GM12878 (cell line): ENCODE results near the gene QSOX2. TPM values are rescaled to one million over a fixed set of nuclear protein-coding genes. Genes with fewer than 3 reads are reported as not detected.

Experiments
- ATAC-seq: fragments of 200-7000 bp; cut with Tn5 transposase; 3 replicates; pipeline ENCODE4 v1.9.1; 2020; ENCODE audit warnings: mild to moderate bottlenecking, moderate library complexity
- BruUV-seq: library from RNA; stranded (reverse); fragments of 400-500 nt; replicated peaks from 2 replicates; lab custom pipeline; 2021; lab: Mats Ljungman, UMichigan
- CTCF ChIA-PET: fragments of 300-600 bp; sonication (Branson Sonifier 250); formaldehyde crosslinking; extraction: SDS; loops from one replicate; lab custom pipeline; 2021; ENCODE audit warnings: inconsistent platforms; lab: Yijun Ruan, JAX
- POLR2A ChIA-PET: fragments of 350-600 bp; formaldehyde crosslinking; extraction: SDS; loops from one replicate; lab custom pipeline; 2021; ENCODE audit warnings: inconsistent platforms; lab: Charles Lee
- RAD21 ChIA-PET: fragments of 300-600 bp; sonication (Branson Sonifier 250); formaldehyde crosslinking; loops from one replicate; lab custom pipeline; 2023; ENCODE audit warnings: antibody characterized with exemption; ENCODE audit not compliant: unreplicated experiment; lab: Charles Lee
- SMC1A ChIA-PET: fragments of 300-600 bp; sonication (Branson Sonifier 250); formaldehyde crosslinking; loops from one replicate; lab custom pipeline; 2023; ENCODE audit not compliant: unreplicated experiment, uncharacterized antibody; lab: Charles Lee
- DNase-seq: peaks from one replicate; pipeline ENCODE4 v3.0.0-alpha.2; 2011; ENCODE audit warnings: low read depth, low spot score
- FAIRE-seq: peaks from 3 replicates; lab custom pipeline; 2011; peaks lifted over from hg19 to GRCh38; lab: Jason Lieb, UNC
- H2AFZ ChIP-seq: 2 replicates; pipeline ENCODE4 v1.6.0; 2011; ENCODE audit warnings: low read depth, low read length, control low read depth; ENCODE audit not compliant: control insufficient read depth
- H3K27ac ChIP-seq: 2 replicates; pipeline ENCODE4 v1.5.1; 2011; ENCODE audit warnings: control low read depth; ENCODE audit not compliant: control insufficient read depth, insufficient read depth
- H3K27me3 ChIP-seq, 2 experiments: replicated peaks in 1 of 2; 2 replicates each; pipeline versions ENCODE4 v1.6.0 to v1.6.1; 2011; ENCODE audit warnings: low read length in 1 of 2; ENCODE audit not compliant: control insufficient read depth in 2 of 2, insufficient read depth in 2 of 2
- H3K36me3 ChIP-seq, 2 experiments: 2 replicates each; pipeline ENCODE4 v1.5.1; 2011; ENCODE audit warnings: low read length in 1 of 2; ENCODE audit not compliant: control insufficient read depth in 2 of 2, insufficient read depth in 2 of 2
- H3K4me1 ChIP-seq: 2 replicates; pipeline ENCODE4 v1.6.1; 2011; ENCODE audit warnings: mild to moderate bottlenecking, low read length, moderate library complexity, mixed read lengths; ENCODE audit not compliant: control insufficient read depth, insufficient read depth
- H3K4me2 ChIP-seq: 2 replicates; pipeline ENCODE4 v1.6.0; 2011; ENCODE audit warnings: control low read depth; ENCODE audit not compliant: control insufficient read depth, insufficient read depth
- H3K4me3 ChIP-seq: fragments of 200-600 bp; sonication (generic); 2 replicates; pipeline ENCODE4 v1.5.1; 2016
- H3K79me2 ChIP-seq: 2 replicates; pipeline ENCODE4 v1.6.0; 2011; ENCODE audit warnings: low read length; ENCODE audit not compliant: control insufficient read depth, insufficient read depth
- H3K9ac ChIP-seq: 2 replicates; pipeline ENCODE4 v1.8.0; 2011; ENCODE audit warnings: low read length, control low read depth, mixed read lengths; ENCODE audit not compliant: control insufficient read depth, insufficient read depth
- H3K9me3 ChIP-seq: replicated peaks from 3 replicates; pipeline ENCODE4 v1.5.1; 2011; ENCODE audit warnings: mild to moderate bottlenecking, low read length; ENCODE audit not compliant: control insufficient read depth, insufficient read depth
- H4K20me1 ChIP-seq: 2 replicates; pipeline ENCODE4 v1.6.0; 2011; ENCODE audit not compliant: control insufficient read depth, insufficient read depth
- BCL11A ChIP-seq: IDR thresholded peaks from 2 replicates; pipeline ENCODE4 v1.6.1; 2011; ENCODE audit warnings: low read depth, low read length
- E4F1 ChIP-seq: fragments of 450-650 bp; IDR thresholded peaks from 2 replicates; pipeline ENCODE4 v1.6.1; 2018; ENCODE audit warnings: borderline replicate concordance, mild to moderate bottlenecking; ENCODE audit not compliant: partially characterized antibody
- KLF5 ChIP-seq: fragments of 450-650 bp; IDR thresholded peaks from 2 replicates; pipeline ENCODE4 v1.6.1; 2014; ENCODE audit warnings: mild to moderate bottlenecking; ENCODE audit not compliant: partially characterized antibody
- NFYA ChIP-seq: IDR thresholded peaks from 2 replicates; pipeline ENCODE4 v1.6.1; 2011; ENCODE audit warnings: low read depth, mild to moderate bottlenecking, low read length, improper control_type of control experiment, borderline replicate concordance
- NFYB ChIP-seq: IDR thresholded peaks from 2 replicates; pipeline ENCODE4 v1.6.1; 2011; ENCODE audit warnings: low read depth, mild to moderate bottlenecking, low read length, improper control_type of control experiment, moderate library complexity; ENCODE audit not compliant: insufficient read depth
- SREBF1 ChIP-seq: IDR thresholded peaks from 2 replicates; pipeline ENCODE4 v1.6.1; 2012; ENCODE audit warnings: mild to moderate bottlenecking, low read length
- ZNF592 ChIP-seq: fragments of 450-650 bp; IDR thresholded peaks from 2 replicates; pipeline ENCODE4 v1.6.1; 2017; ENCODE audit warnings: mild to moderate bottlenecking, moderate library complexity
- WGBS: methylation state at CpG from one replicate; pipeline ENCODE4 v1.1.6; 2016; ENCODE audit warnings: low lambda C conversion rate; ENCODE audit not compliant: insufficient replicate concordance, insufficient coverage; ENCODE audit errors: missing lambda C conversion rate; 5-methylcytosine and 5-hydroxymethylcytosine counted together
- in situ Hi-C: fragments of 300-500 bp; cut with MboI; formaldehyde crosslinking; loops from 9 replicates; pipeline ENCODE4 v1.14.3; 2018; ENCODE audit warnings: mixed read lengths
- intact Hi-C: fragments of 100-400 bp; cut with micrococcal nuclease; formaldehyde crosslinking; loops from one replicate; pipeline ENCODE4 v1.14.2; 2022; ENCODE audit not compliant: unreplicated experiment
- polyA plus RNA-seq, 11 experiments: library from polyadenylated mRNA; depleted of rRNA in 4 of 11; unstranded in 6 of 11; stranded (reverse) in 5 of 11; fragments of >200 nt; fragmentation: Nextera tagmentation in 4 of 11; fragmentation: Illumina TruSeq in 1 of 11; extraction: Ambion mirVana in 4 of 11; extraction: Trizol in 1 of 11; gene quantifications; 1 replicate in 1 of 11; 2 replicates in 10 of 11; pipeline versions ENCODE4 v1.2.1 to v1.2.3, GENCODE V29; 2011 to 2016; ENCODE audit warnings: inconsistent platforms in 2 of 11, missing spikeins in 2 of 11, low read depth in 1 of 11
- total RNA-seq, 4 experiments: library from RNA; depleted of rRNA in 3 of 4; stranded (reverse); fragments of >200 nt in 3 of 4; fragmentation: Illumina TruSeq in 1 of 4; extraction: Trizol in 1 of 4; gene quantifications; 2 replicates each; pipeline versions ENCODE4 v1.2.1 to v1.2.3, GENCODE V29; 2013 to 2021

The QSOX2 gene
- total and polyA plus RNA-seq, 10 of the 15 experiments (the other 5 are each of a cell fraction or from before 2014, with no cell fraction given) = 0.34 to 16.1 (median 8.2) TPM

- no peak for FAIRE-seq
- H3K79me2 ChIP-seq = peaks cover 69% of the 10 kb centered on the region
- no peak overlapping the region for H3K4me3 ChIP-seq
- H2AFZ ChIP-seq = no peak overlapping the region
- intact Hi-C loops = no loop called here
- CTCF ChIA-PET = interaction anchor here (3.2 kb wide), 1 partner anchor 15 kb away, joined by 30 read pairs; no protein-coding TSS in a partner anchor
- no peaks in the 10 kb centered on the region for H3K9me3 ChIP-seq
- 82% methylated on average over 13 of the region's 13 CpGs for WGBS
- peaks cover 4% of the 10 kb centered on the region; the same call in 1 of the 2 replicates for H4K20me1 ChIP-seq
- in situ Hi-C loops = no loop called here
- no peak overlapping the region for H3K9ac ChIP-seq
- no peak for DNase-seq
- peaks cover 52% of the 10 kb centered on the region for H3K4me1 ChIP-seq
- SMC1A ChIA-PET = no interaction called here
- no peak for ATAC-seq
- 0 out of 2 replicates have a peak overlapping the region, but pooled peaks have one; percentile 33 for H3K4me2 ChIP-seq
- H3K27ac ChIP-seq = no peak overlapping the region
- RAD21 ChIA-PET = no interaction called here
- no peak for TF ChIP-seq NFYB
- TF ChIP-seq, all 136 proteins: peak for 0
- peaks cover under 1 to 2% of the 10 kb centered on the region in 2 experiments; a peak in 3 of 4 replicates for H3K36me3 ChIP-seq
- no peaks in the 10 kb centered on the region for H3K27me3 ChIP-seq
- POLR2A ChIA-PET = interaction anchor here (0.6 kb wide), 1 partner anchor 9 kb away, joined by 6 read pairs; no protein-coding TSS in a partner anchor
- BruUV-seq = no TSS peak
Observed at GRCh38 chr9:136241542-136241941, 4.1 kb downstream of the QSOX2 start.

GRCh38 chr9:136240941-136241340, 4.7 kb downstream of the QSOX2 start:
- H3K27ac ChIP-seq = no peak overlapping the region
- no peak for DNase-seq
- in situ Hi-C loops = no loop called here
- no peak overlapping the region for H3K4me3 ChIP-seq
- H2AFZ ChIP-seq = no peak overlapping the region
- H4K20me1 ChIP-seq = peaks cover 4% of the 10 kb centered on the region; the same call in 1 of the 2 replicates
- SMC1A ChIA-PET = interaction anchor here (1.2 kb wide), 1 partner anchor 43 kb away, joined by 4 read pairs; no protein-coding TSS in a partner anchor
- H3K27me3 ChIP-seq = no peaks in the 10 kb centered on the region
- BruUV-seq = no TSS peak
- intact Hi-C loops = no loop called here
- H3K36me3 ChIP-seq = peaks cover 5 to 6% of the 10 kb centered on the region in 2 experiments; a peak in 3 of 4 replicates
- CTCF ChIA-PET = interaction anchor here (1.8 to 3.2 kb wide), 2 partner anchors 15 kb away, joined by 9 to 30 read pairs; no protein-coding TSS in a partner anchor
- no peak for ATAC-seq
- no peaks in the 10 kb centered on the region for H3K9me3 ChIP-seq
- no peak for FAIRE-seq
- RAD21 ChIA-PET = no interaction called here
- H3K4me1 ChIP-seq = peaks cover 52% of the 10 kb centered on the region
- peak overlapping the region; percentile 33; the same call in 1 of the 2 replicates for H3K4me2 ChIP-seq
- no peak overlapping the region for H3K9ac ChIP-seq
- H3K79me2 ChIP-seq = peaks cover 69% of the 10 kb centered on the region
- WGBS = 98% methylated on average over 19 of the region's 20 CpGs
- POLR2A ChIA-PET = interaction anchor here (1.0 kb wide), 1 partner anchor 27 kb away, joined by 3 read pairs; no protein-coding TSS in a partner anchor
- no peak for TF ChIP-seq ZNF592
- TF ChIP-seq BCL11A = no peak
- no peak for TF ChIP-seq NFYA
- TF ChIP-seq KLF5 = no peak
- TF ChIP-seq SREBF1 = no peak
- TF ChIP-seq NFYB = no peak
- TF ChIP-seq E4F1 = no peak
